ENCODE results near the gene CTTNBP2.
A peak's percentile ranks its signal among the peaks of the same experiment; 100 is the strongest.

CTTNBP2 gene

GRCh38 chr7:117873310-117874190 is at the start of gene CTTNBP2 (continued):
- TF ChIP-seq, protein P1, sequence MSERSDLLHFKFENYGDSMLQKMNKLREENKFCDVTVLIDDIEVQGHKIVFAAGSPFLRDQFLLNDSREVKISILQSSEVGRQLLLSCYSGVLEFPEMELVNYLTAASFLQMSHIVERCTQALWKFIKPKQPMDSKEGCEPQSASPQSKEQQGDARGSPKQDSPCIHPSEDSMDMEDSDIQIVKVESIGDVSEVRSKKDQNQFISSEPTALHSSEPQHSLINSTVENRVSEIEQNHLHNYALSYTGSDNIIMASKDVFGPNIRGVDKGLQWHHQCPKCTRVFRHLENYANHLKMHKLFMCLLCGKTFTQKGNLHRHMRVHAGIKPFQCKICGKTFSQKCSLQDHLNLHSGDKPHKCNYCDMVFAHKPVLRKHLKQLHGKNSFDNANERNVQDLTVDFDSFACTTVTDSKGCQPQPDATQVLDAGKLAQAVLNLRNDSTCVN (tag by site-specific recombination; optimal IDR thresholded peaks at IDR 0.05) = peak; percentile 72
- TF ChIP-seq, protein P2, sequence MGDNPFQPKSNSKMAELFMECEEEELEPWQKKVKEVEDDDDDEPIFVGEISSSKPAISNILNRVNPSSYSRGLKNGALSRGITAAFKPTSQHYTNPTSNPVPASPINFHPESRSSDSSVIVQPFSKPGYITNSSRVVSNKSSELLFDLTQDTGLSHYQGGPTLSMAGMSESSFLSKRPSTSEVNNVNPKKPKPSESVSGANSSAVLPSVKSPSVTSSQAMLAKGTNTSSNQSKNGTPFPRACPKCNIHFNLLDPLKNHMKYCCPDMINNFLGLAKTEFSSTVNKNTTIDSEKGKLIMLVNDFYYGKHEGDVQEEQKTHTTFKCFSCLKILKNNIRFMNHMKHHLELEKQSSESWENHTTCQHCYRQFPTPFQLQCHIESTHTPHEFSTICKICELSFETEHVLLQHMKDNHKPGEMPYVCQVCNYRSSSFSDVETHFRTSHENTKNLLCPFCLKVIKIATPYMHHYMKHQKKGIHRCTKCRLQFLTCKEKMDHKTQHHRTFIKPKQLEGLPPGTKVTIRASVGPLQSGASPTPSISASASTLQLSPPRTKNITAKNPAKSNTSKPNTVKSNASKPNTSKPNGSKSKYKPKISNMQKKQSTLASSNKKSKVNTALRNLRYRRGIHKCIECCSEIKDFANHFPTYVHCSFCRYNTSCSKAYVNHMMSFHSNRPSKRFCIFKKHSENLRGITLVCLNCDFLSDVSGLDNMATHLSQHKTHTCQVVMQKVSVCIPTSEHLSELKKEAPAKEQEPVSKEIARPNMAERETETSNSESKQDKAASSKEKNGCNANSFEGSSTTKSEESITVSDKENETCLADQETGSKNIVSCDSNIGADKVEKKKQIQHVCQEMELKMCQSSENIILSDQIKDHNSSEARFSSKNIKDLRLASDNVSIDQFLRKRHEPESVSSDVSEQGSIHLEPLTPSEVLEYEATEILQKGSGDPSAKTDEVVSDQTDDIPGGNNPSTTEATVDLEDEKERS (tag by site-specific recombination; IDR thresholded peaks at IDR 0.05) = no peak
- TF ChIP-seq IKZF3 (tag by site-specific recombination; IDR thresholded peaks at IDR 0.05) = peak; percentile 74
- TF ChIP-seq KLF7 (tag by site-specific recombination; IDR thresholded peaks at IDR 0.05; ENCODE audit: borderline replicate concordance) = no peak
- peak; percentile 64; the same call in 1 of the 2 replicates for TF ChIP-seq ZNF660 (tag by site-specific recombination; IDR thresholded peaks at IDR 0.05)
- TF ChIP-seq ZNF610 (tag by site-specific recombination; IDR thresholded peaks at IDR 0.05; ENCODE audit: borderline replicate concordance) = no peak
- no peak for TF ChIP-seq HOXC10 (CRISPR knock-in tag; IDR thresholded peaks at IDR 0.05)
- TF ChIP-seq ZNF658 (tag by site-specific recombination; IDR thresholded peaks at IDR 0.05) = no peak
- no peak for TF ChIP-seq ZNF23 (tag by site-specific recombination; IDR thresholded peaks at IDR 0.05; ENCODE audit: borderline replicate concordance)
- TF ChIP-seq KLF9 (tag by site-specific recombination; IDR thresholded peaks at IDR 0.05; ENCODE audit: low read depth) = no peak
- no peak for TF ChIP-seq ZNF626 (tag by site-specific recombination; IDR thresholded peaks at IDR 0.05)
- no peak for TF ChIP-seq ZNF404 (tag by site-specific recombination; IDR thresholded peaks at IDR 0.05)
- no peak for TF ChIP-seq SP7 (tag by site-specific recombination; IDR thresholded peaks at IDR 0.05)
- no peak for TF ChIP-seq ZNF529 (tag by site-specific recombination; IDR thresholded peaks at IDR 0.05; ENCODE audit: insufficient replicate concordance)
- peak; percentile 24; the same call in 1 of the 2 replicates for TF ChIP-seq ZNF335 (tag by site-specific recombination; conservative IDR thresholded peaks at IDR 0.05)
- no peak for TF ChIP-seq ZNF677 (tag by site-specific recombination; IDR thresholded peaks at IDR 0.05)
- TF ChIP-seq ZNF670 (tag by site-specific recombination; IDR thresholded peaks at IDR 0.05; ENCODE audit: low read depth) = no peak
- no peak for TF ChIP-seq ZNF341 (tag by site-specific recombination; IDR thresholded peaks at IDR 0.05; ENCODE audit: low read depth)
- no peak for TF ChIP-seq ZNF184 (tag by site-specific recombination; IDR thresholded peaks at IDR 0.05)
- TF ChIP-seq ZSCAN16 (tag by site-specific recombination; IDR thresholded peaks at IDR 0.05) = no peak
- TF ChIP-seq GFI1B (tag by site-specific recombination; IDR thresholded peaks at IDR 0.05) = no peak
- TF ChIP-seq ZNF366 (tag by site-specific recombination; conservative IDR thresholded peaks at IDR 0.05) = peak; percentile 58
- no peak for TF ChIP-seq ZNF10 (tag by site-specific recombination; IDR thresholded peaks at IDR 0.05)
- TF ChIP-seq ZNF223 (tag by site-specific recombination; IDR thresholded peaks at IDR 0.05) = no peak
- TF ChIP-seq ZEB2 (tag by site-specific recombination; IDR thresholded peaks at IDR 0.05) = no peak
- no peak for TF ChIP-seq MZF1 (tag by site-specific recombination; IDR thresholded peaks at IDR 0.05; ENCODE audit: borderline replicate concordance)
- TF ChIP-seq KLF1 (tag by site-specific recombination; IDR thresholded peaks at IDR 0.05) = no peak
- TF ChIP-seq, protein P3, sequence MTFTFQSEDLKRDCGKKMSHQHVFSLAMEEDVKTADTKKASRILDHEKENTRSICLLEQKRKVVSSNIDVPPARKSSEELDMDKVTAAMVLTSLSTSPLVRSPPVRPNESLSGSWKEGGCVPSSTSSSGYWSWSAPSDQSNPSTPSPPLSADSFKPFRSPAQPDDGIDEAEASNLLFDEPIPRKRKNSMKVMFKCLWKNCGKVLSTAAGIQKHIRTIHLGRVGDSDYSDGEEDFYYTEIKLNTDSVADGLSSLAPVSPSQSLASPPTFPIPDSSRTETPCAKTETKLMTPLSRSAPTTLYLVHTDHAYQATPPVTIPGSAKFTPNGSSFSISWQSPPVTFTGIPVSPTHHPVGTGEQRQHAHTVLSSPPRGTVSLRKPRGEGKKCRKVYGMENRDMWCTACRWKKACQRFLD (tag by site-specific recombination; IDR thresholded peaks at IDR 0.05) = no peak
- TF ChIP-seq ZNF621 (tag by site-specific recombination; IDR thresholded peaks at IDR 0.05) = no peak
- TF ChIP-seq ZNF561 (tag by site-specific recombination; IDR thresholded peaks at IDR 0.05; ENCODE audit: borderline replicate concordance) = no peak
- TF ChIP-seq ZNF501 (tag by site-specific recombination; IDR thresholded peaks at IDR 0.05) = no peak
- TF ChIP-seq ZNF830 (tag by site-specific recombination; IDR thresholded peaks at IDR 0.05; ENCODE audit: low read depth) = no peak
- TF ChIP-seq ZBTB8A (tag by site-specific recombination; IDR thresholded peaks at IDR 0.05) = peak; percentile 89
- TF ChIP-seq ZFP3 (tag by site-specific recombination; IDR thresholded peaks at IDR 0.05; ENCODE audit: low read depth) = no peak
- TF ChIP-seq ZBTB7A (tag by site-specific recombination; IDR thresholded peaks at IDR 0.05; ENCODE audit: low read depth) = no peak
- no peak for TF ChIP-seq ZNF664 (tag by site-specific recombination; IDR thresholded peaks at IDR 0.05)
- TF ChIP-seq ZIC2 (tag by site-specific recombination; IDR thresholded peaks at IDR 0.05) = no peak
- no peak for TF ChIP-seq ZNF777 (tag by site-specific recombination; IDR thresholded peaks at IDR 0.05; ENCODE audit: borderline replicate concordance)
